Sigmoid colon (tissue), 4 donors: ENCODE results near the gene ALDH3B1.

ENCODE experiments used
- POLR2A ChIP-seq, 2 donors: fragments of 450-650 bp; IDR thresholded peaks; one replicate each; pipeline ENCODE4 v1.6.1; 2016; ENCODE audit warnings: antibody characterized with exemption in 2 of 2, mild to moderate bottlenecking in 2 of 2, moderate library complexity in 2 of 2
- POLR2AphosphoS5 ChIP-seq, 4 donors: sonication (generic); formaldehyde crosslinking; IDR thresholded peaks; one replicate each; pipeline ENCODE4 v1.6.1; 2017; ENCODE audit warnings: antibody characterized with exemption in 4 of 4
- TF ChIP-seq, protein P1 (sequence below), 4 experiments: fragments of 450-650 bp in 3 of 4; fragments of 200-600 bp in 1 of 4; IDR thresholded peaks; one replicate each; pipeline ENCODE4 v1.5.1; 2016 to 2019; ENCODE audit warnings: antibody characterized with exemption in 4 of 4, mild to moderate bottlenecking in 3 of 4, moderate library complexity in 2 of 4

GRCh38 chr11:68014157-68014946 lies 4.2 kb downstream of the ALDH3B1 start:
- TF ChIP-seq, protein P1, sequence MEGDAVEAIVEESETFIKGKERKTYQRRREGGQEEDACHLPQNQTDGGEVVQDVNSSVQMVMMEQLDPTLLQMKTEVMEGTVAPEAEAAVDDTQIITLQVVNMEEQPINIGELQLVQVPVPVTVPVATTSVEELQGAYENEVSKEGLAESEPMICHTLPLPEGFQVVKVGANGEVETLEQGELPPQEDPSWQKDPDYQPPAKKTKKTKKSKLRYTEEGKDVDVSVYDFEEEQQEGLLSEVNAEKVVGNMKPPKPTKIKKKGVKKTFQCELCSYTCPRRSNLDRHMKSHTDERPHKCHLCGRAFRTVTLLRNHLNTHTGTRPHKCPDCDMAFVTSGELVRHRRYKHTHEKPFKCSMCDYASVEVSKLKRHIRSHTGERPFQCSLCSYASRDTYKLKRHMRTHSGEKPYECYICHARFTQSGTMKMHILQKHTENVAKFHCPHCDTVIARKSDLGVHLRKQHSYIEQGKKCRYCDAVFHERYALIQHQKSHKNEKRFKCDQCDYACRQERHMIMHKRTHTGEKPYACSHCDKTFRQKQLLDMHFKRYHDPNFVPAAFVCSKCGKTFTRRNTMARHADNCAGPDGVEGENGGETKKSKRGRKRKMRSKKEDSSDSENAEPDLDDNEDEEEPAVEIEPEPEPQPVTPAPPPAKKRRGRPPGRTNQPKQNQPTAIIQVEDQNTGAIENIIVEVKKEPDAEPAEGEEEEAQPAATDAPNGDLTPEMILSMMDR (IDR thresholded peaks at IDR 0.05), result no peak
- TF ChIP-seq POLR2AphosphoS5 (IDR thresholded peaks at IDR 0.05) (peak in 1 of 4 donors; percentile 16), POLR2A (IDR thresholded peaks at IDR 0.05) (no peak)
